Activated T-helper 2 cell treated with anti-CD3 and anti-CD28 coated beads, Interferon-gamma antibody, Interleukin-2, Interleukin-4, amounts not matched to agents 10 μg/mL and 5 μg/mL and 100 μg/mL, durations not matched to agents 14 hours and 24 hours and 36 hours (primary cell): ENCODE data around the gene FBXW8. TPM values are rescaled to one million over a fixed set of nuclear protein-coding genes. Genes with fewer than 3 reads are reported as not detected.

Experiments used
- DNase-seq: peaks from one replicate; pipeline ENCODE4 v3.0.0; 2021; ENCODE audit warnings: low spot score
- H3K27ac Mint-ChIP-seq: one replicate; pipeline ENCODE4 v1.8.0; 2021; ENCODE audit warnings: mixed read lengths
- H3K27me3 Mint-ChIP-seq: one replicate; pipeline ENCODE4 v1.8.0; 2021; ENCODE audit warnings: low read depth, mixed read lengths
- H3K36me3 Mint-ChIP-seq: one replicate; pipeline ENCODE4 v1.8.0; 2021; ENCODE audit warnings: low read depth, mixed read lengths
- H3K4me1 Mint-ChIP-seq: one replicate; pipeline ENCODE4 v1.8.0; 2021; ENCODE audit warnings: low read depth, mixed read lengths
- H3K4me3 Mint-ChIP-seq: one replicate; pipeline ENCODE4 v1.8.0; 2021; ENCODE audit warnings: low read depth, mild to moderate bottlenecking, moderate library complexity, mixed read lengths
- H3K9me3 Mint-ChIP-seq: one replicate; pipeline ENCODE4 v1.8.0; 2021; ENCODE audit warnings: mixed read lengths
- intact Hi-C: fragments of 100-400 bp; cut with micrococcal nuclease; formaldehyde crosslinking; loops from one replicate; pipeline ENCODE4 v1.15.1; 2023
- total RNA-seq: library from RNA; stranded (reverse); gene quantifications from 2 replicates; pipeline ENCODE4 v1.2.3, GENCODE V29; 2022

FBXW8 gene
- total RNA-seq, 1 donor from 2014 or later: 3.3 TPM

GRCh38 chr12:116919247-116919661, 8.5 kb downstream of the FBXW8 start:
- H3K4me3 Mint-ChIP-seq: no peak overlapping the region
- intact Hi-C loops: no loop called here
- peaks cover 42% of the 10 kb centered on the region for H3K4me1 Mint-ChIP-seq
- peaks cover 6% of the 10 kb centered on the region for H3K36me3 Mint-ChIP-seq
- DNase-seq: no peak
- H3K9me3 Mint-ChIP-seq: no peaks in the 10 kb centered on the region
- H3K27me3 Mint-ChIP-seq: peaks cover 38% of the 10 kb centered on the region
- no peak overlapping the region for H3K27ac Mint-ChIP-seq

- Mint-ChIP-seq H3K4me1 (peaks cover 48% of the 10 kb centered on the region), H3K27me3 (peaks cover 40% of the 10 kb centered on the region), H3K4me3 (no peak overlapping the region), H3K36me3 (peaks cover 6% of the 10 kb centered on the region), H3K27ac (no peak overlapping the region), H3K9me3 (no peaks in the 10 kb centered on the region)
- intact Hi-C loops: loop anchor here (5.0 to 10.0 kb wide), 3 partner anchors 103 to 365 kb away; partner anchors contain the start of gene MAP1LC3B2
- DNase-seq: no peak
Measured at GRCh38 chr12:116919706-116920485, 9.1 kb downstream of the FBXW8 start.

GRCh38 chr12:116920939-116921338, 10.2 kb downstream of the FBXW8 start:
- Mint-ChIP-seq H3K27me3 (peaks cover 48% of the 10 kb centered on the region), H3K36me3 (peaks cover 3% of the 10 kb centered on the region), H3K27ac (no peak overlapping the region), H3K4me1 (peaks cover 54% of the 10 kb centered on the region), H3K9me3 (no peaks in the 10 kb centered on the region), H3K4me3 (no peak overlapping the region)
- intact Hi-C loops: loop anchor here (5.0 to 10.0 kb wide), 3 partner anchors 104 to 366 kb away; partner anchors contain the start of gene MAP1LC3B2
- no peak for DNase-seq

- Mint-ChIP-seq H3K4me1 (peaks cover 44% of the 10 kb centered on the region), H3K4me3 (peak overlapping the region; percentile 2), H3K36me3 (no peaks in the 10 kb centered on the region), H3K27me3 (peaks cover 59% of the 10 kb centered on the region), H3K9me3 (no peaks in the 10 kb centered on the region), H3K27ac (peak overlapping the region; percentile 34)
- DNase-seq: no peak
- intact Hi-C loops: loop anchor here (1.0 to 10.0 kb wide), 4 partner anchors 12 to 368 kb away; partner anchors contain the start of genes FBXW8 and MAP1LC3B2
Measured at GRCh38 chr12:116922194-116922897, 11.6 kb downstream of the FBXW8 start.

GRCh38 chr12:116924558-116925453, 14.1 kb downstream of the FBXW8 start:
- H3K36me3 Mint-ChIP-seq: peaks cover 7% of the 10 kb centered on the region
- peaks cover 42% of the 10 kb centered on the region for H3K4me1 Mint-ChIP-seq
- peaks cover 56% of the 10 kb centered on the region for H3K27me3 Mint-ChIP-seq
- H3K4me3 Mint-ChIP-seq: no peak overlapping the region
- DNase-seq: peak; percentile 66
- H3K27ac Mint-ChIP-seq: no peak overlapping the region
- intact Hi-C loops: loop anchor here (1.0 to 10.0 kb wide), 7 partner anchors 35 to 370 kb away; partner anchors contain the start of genes MAP1LC3B2, RNFT2 and SPRING1
- no peaks in the 10 kb centered on the region for H3K9me3 Mint-ChIP-seq

- H3K4me1 Mint-ChIP-seq: peaks cover 30% of the 10 kb centered on the region
- intact Hi-C loops: loop anchor here (10.0 kb wide), 1 partner anchor 372 kb away; the partner anchor contains the start of gene MAP1LC3B2
- DNase-seq: no peak
- no peak overlapping the region for H3K4me3 Mint-ChIP-seq
- H3K27me3 Mint-ChIP-seq: peaks cover 48% of the 10 kb centered on the region
- H3K27ac Mint-ChIP-seq: no peak overlapping the region
- peaks cover 11% of the 10 kb centered on the region for H3K36me3 Mint-ChIP-seq
- no peaks in the 10 kb centered on the region for H3K9me3 Mint-ChIP-seq
Measured at GRCh38 chr12:116926283-116927243, 15.8 kb downstream of the FBXW8 start.

GRCh38 chr12:116927244-116927940, 16.6 kb downstream of the FBXW8 start:
- no peak overlapping the region for H3K27ac Mint-ChIP-seq
- H3K4me3 Mint-ChIP-seq: no peak overlapping the region
- intact Hi-C loops: loop anchor here (10.0 kb wide), 1 partner anchor 373 kb away; the partner anchor contains the start of gene MAP1LC3B2
- peaks cover 22% of the 10 kb centered on the region for H3K4me1 Mint-ChIP-seq
- no peak for DNase-seq
- peaks cover 52% of the 10 kb centered on the region for H3K27me3 Mint-ChIP-seq
- no peaks in the 10 kb centered on the region for H3K9me3 Mint-ChIP-seq
- H3K36me3 Mint-ChIP-seq: peaks cover 11% of the 10 kb centered on the region

GRCh38 chr12:116928504-116928903, 17.8 kb downstream of the FBXW8 start:
- peaks cover 56% of the 10 kb centered on the region for H3K27me3 Mint-ChIP-seq
- H3K9me3 Mint-ChIP-seq: no peaks in the 10 kb centered on the region
- H3K4me3 Mint-ChIP-seq: no peak overlapping the region
- H3K27ac Mint-ChIP-seq: no peak overlapping the region
- peaks cover 17% of the 10 kb centered on the region for H3K4me1 Mint-ChIP-seq
- peaks cover 11% of the 10 kb centered on the region for H3K36me3 Mint-ChIP-seq
- DNase-seq: no peak
- intact Hi-C loops: loop anchor here (10.0 kb wide), 1 partner anchor 374 kb away; the partner anchor contains the start of gene MAP1LC3B2

GRCh38 chr12:116929885-116930284, 19.1 kb downstream of the FBXW8 start:
- intact Hi-C loops: loop anchor here (10.0 kb wide), 1 partner anchor 375 kb away; the partner anchor contains the start of gene MAP1LC3B2
- H3K27ac Mint-ChIP-seq: no peak overlapping the region
- no peak for DNase-seq
- no peak overlapping the region for H3K4me3 Mint-ChIP-seq
- H3K36me3 Mint-ChIP-seq: peaks cover 11% of the 10 kb centered on the region
- H3K27me3 Mint-ChIP-seq: peaks cover 62% of the 10 kb centered on the region
- H3K9me3 Mint-ChIP-seq: no peaks in the 10 kb centered on the region
- peaks cover 9% of the 10 kb centered on the region for H3K4me1 Mint-ChIP-seq

GRCh38 chr12:116931665-116932064, 20.9 kb downstream of the FBXW8 start:
- intact Hi-C loops: no loop called here
- H3K4me3 Mint-ChIP-seq: no peak overlapping the region
- H3K27me3 Mint-ChIP-seq: peaks cover 56% of the 10 kb centered on the region
- no peaks in the 10 kb centered on the region for H3K9me3 Mint-ChIP-seq
- H3K4me1 Mint-ChIP-seq: no peaks in the 10 kb centered on the region
- no peak overlapping the region for H3K27ac Mint-ChIP-seq
- H3K36me3 Mint-ChIP-seq: peaks cover 11% of the 10 kb centered on the region
- no peak for DNase-seq

- Mint-ChIP-seq H3K4me1 (no peaks in the 10 kb centered on the region), H3K9me3 (no peaks in the 10 kb centered on the region), H3K27ac (no peak overlapping the region), H3K4me3 (no peak overlapping the region), H3K36me3 (peaks cover 11% of the 10 kb centered on the region), H3K27me3 (peaks cover 52% of the 10 kb centered on the region)
- intact Hi-C loops: no loop called here
- DNase-seq: no peak
Measured at GRCh38 chr12:116933091-116933490, 22.3 kb downstream of the FBXW8 start.
